GM18861 (cell line): ENCODE data around the gene ST7L.

ENCODE experiments used
- ATAC-seq: cut with Tn5 transposase; IDR thresholded peaks from one replicate; pipeline ENCODE4 v1.9.1; 2021; ENCODE audit not compliant: unreplicated experiment

Gene ST7L

GRCh38 chr1:112518186-112518585 is 100.8 kb downstream of the ST7L start:
- no peak for ATAC-seq

- no peak for ATAC-seq
Observed at GRCh38 chr1:112517646-112518045, 101.3 kb downstream of the ST7L start.

- ATAC-seq = no peak
Observed at GRCh38 chr1:112517231-112517630, 101.7 kb downstream of the ST7L start.

- ATAC-seq = no peak
Observed at GRCh38 chr1:112516141-112516540, 102.8 kb downstream of the ST7L start.

GRCh38 chr1:112515311-112516009 is 103.5 kb downstream of the ST7L start:
- ATAC-seq = no peak

GRCh38 chr1:112514901-112515300 is 104.0 kb downstream of the ST7L start:
- ATAC-seq = no peak

GRCh38 chr1:112513112-112513870 is 105.7 kb downstream of the ST7L start:
- ATAC-seq = no peak

GRCh38 chr1:112511897-112512296 is 107.0 kb downstream of the ST7L start:
- ATAC-seq = no peak

GRCh38 chr1:112510340-112510739 is 108.6 kb downstream of the ST7L start:
- ATAC-seq = no peak

- ATAC-seq = no peak
Observed at GRCh38 chr1:112509660-112510178, 109.2 kb downstream of the ST7L start.

GRCh38 chr1:112509005-112509659 is 109.8 kb downstream of the ST7L start:
- ATAC-seq = no peak

GRCh38 chr1:112508278-112509004 is 110.5 kb downstream of the ST7L start, which contains the start of gene WNT2B:
WNT2B (plus strand) TSS chr1:112508965; CDS start chr1:112509263, 298 bp downstream.
- no peak for ATAC-seq

GRCh38 chr1:112507921-112508277 is 111.0 kb downstream of the ST7L start:
- ATAC-seq = no peak

- no peak for ATAC-seq
Observed at GRCh38 chr1:112507336-112507735, 111.6 kb downstream of the ST7L start.

GRCh38 chr1:112506731-112507130 is 112.2 kb downstream of the ST7L start:
- ATAC-seq = no peak

- ATAC-seq = no peak
Observed at GRCh38 chr1:112506306-112506705, 112.6 kb downstream of the ST7L start.

GRCh38 chr1:112505878-112506277 is 113.1 kb downstream of the ST7L start:
- no peak for ATAC-seq

GRCh38 chr1:112505400-112505785 is 113.5 kb downstream of the ST7L start:
- no peak for ATAC-seq

GRCh38 chr1:112504661-112505399 is 114.1 kb downstream of the ST7L start:
- ATAC-seq = no peak

GRCh38 chr1:112504001-112504660 is 114.8 kb downstream of the ST7L start:
- ATAC-seq = no peak
